Measurements from ENCODE around the gene KIRREL2. TPM values are rescaled to one million over a fixed set of nuclear protein-coding genes. Genes with fewer than 3 reads are reported as not detected.

KIRREL2 gene
- polyA plus RNA-seq, 3 donors: not detected

DNA sequence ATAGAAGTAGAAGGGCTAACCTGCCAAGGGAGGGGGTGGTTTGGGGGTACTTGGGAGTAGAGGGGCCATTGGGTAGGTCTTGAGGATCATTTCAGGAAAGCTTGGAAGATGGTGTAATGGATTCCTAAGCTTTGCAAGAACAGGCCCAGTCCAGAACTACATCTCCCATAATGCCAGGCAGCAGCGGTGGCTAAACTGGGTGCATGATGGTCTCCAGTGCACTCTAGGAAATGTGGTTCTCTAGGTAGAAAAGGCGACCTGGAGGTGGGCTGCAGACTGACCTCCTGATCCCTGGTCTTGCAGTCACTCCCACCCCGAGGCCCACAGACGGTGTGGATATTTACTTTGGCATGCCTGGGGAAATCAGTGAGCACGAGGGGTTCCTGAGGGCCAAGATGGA is 15.5 kb downstream of the KIRREL2 start:
- Histone ChIP-seq H3K79me2 (ENCODE audit: insufficient read depth, low read length) (no peaks in the 10 kb centered on the region), H3K27me3 (ENCODE audit: control insufficient read depth in 2 of 2, insufficient read depth in 2 of 2, low read length in 2 of 2) (peaks cover 23 to 41% of the 10 kb centered on the region in 2 donors), H3K9ac (ENCODE audit: insufficient read depth, low read length, poor library complexity, severe bottlenecking) (no peak overlapping the region), H2AFZ (ENCODE audit: insufficient read depth, low read depth, low read length, poor library complexity, severe bottlenecking) (no peak overlapping the region), H3K9me3 (replicated peaks in 1 of 2; ENCODE audit: control insufficient read depth in 1 of 2, insufficient read depth in 1 of 2, low read length in 2 of 2) (peaks cover 0 to 9% of the 10 kb centered on the region in 2 donors), H3K4me2 (replicated peaks; ENCODE audit: extremely low read depth, low read length, poor library complexity, severe bottlenecking) (no peak overlapping the region), H3K4me1 (ENCODE audit: control insufficient read depth in 1 of 2, insufficient read depth in 2 of 2, low read length in 2 of 2) (peaks cover 16 to 23% of the 10 kb centered on the region in 2 donors), H3K27ac (ENCODE audit: low read depth in 1 of 2, low read length in 2 of 2) (no peak overlapping the region), H4K20me1 (ENCODE audit: insufficient read depth, low read length) (no peaks in the 10 kb centered on the region), H3K36me3 (replicated peaks in 1 of 2; ENCODE audit: control insufficient read depth in 1 of 2, insufficient read depth in 2 of 2, low read length in 2 of 2) (no peaks in the 10 kb centered on the region), H3K4me3 (replicated peaks in 1 of 3; ENCODE audit: low read depth in 2 of 3, low read length in 3 of 3) (no peak overlapping the region)
- Mint-ChIP-seq H3K9me3 (peaks cover 6 to 22% (median 10%) of the 10 kb centered on the region in 7 donors), H3K27ac (no peak overlapping the region), H3K27me3 (ENCODE audit: low read depth in 3 of 3) (peaks cover 35 to 51% (median 45%) of the 10 kb centered on the region in 3 donors), H3K36me3 (peaks cover 0 to 6% of the 10 kb centered on the region in 2 donors), H3K4me1 (peaks cover 15% of the 10 kb centered on the region), H3K4me3 (no peak overlapping the region)
- intact Hi-C loops (cut with micrococcal nuclease): loop anchor here in 1 of 2 donors (10.0 kb wide), 1 partner anchor 97 kb away; the partner anchor contains the start of gene ARHGAP33
- TF ChIP-seq, protein P1, sequence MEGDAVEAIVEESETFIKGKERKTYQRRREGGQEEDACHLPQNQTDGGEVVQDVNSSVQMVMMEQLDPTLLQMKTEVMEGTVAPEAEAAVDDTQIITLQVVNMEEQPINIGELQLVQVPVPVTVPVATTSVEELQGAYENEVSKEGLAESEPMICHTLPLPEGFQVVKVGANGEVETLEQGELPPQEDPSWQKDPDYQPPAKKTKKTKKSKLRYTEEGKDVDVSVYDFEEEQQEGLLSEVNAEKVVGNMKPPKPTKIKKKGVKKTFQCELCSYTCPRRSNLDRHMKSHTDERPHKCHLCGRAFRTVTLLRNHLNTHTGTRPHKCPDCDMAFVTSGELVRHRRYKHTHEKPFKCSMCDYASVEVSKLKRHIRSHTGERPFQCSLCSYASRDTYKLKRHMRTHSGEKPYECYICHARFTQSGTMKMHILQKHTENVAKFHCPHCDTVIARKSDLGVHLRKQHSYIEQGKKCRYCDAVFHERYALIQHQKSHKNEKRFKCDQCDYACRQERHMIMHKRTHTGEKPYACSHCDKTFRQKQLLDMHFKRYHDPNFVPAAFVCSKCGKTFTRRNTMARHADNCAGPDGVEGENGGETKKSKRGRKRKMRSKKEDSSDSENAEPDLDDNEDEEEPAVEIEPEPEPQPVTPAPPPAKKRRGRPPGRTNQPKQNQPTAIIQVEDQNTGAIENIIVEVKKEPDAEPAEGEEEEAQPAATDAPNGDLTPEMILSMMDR (IDR thresholded peaks at IDR 0.05): no peak
- 87% methylated on average over 3 of the region's 5 CpGs for WGBS (ENCODE audit: insufficient coverage)
- DNase-seq: no peak

DNA sequence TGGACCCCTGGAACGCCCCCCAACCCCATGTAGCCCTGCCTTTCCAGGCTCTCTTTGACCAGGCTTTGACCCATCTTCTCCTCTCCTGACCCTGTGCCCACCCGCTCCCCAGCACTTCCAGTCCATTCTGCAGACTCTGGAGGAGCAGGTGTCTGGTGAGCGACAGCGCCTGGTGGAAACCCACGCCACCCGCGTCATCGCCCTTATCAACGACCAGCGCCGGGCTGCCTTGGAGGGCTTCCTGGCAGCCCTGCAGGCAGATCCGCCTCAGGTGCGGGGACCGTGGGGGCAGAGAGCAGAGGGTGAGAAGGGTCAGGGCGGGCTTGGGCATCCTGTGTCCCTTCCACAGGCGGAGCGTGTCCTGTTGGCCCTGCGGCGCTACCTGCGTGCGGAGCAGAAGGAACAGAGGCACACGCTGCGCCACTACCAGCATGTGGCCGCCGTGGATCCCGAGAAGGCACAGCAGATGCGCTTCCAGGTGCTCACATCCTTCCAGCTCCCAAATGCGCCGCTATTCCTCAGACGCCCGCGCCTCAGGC is 17.8 kb downstream of the KIRREL2 start:
- H3K27me3 ChIP-seq (ENCODE audit: control insufficient read depth in 2 of 2, insufficient read depth in 2 of 2, low read length in 2 of 2): peaks cover 6 to 36% of the 10 kb centered on the region in 2 donors
- no peak overlapping the region for H3K27ac Mint-ChIP-seq
- WGBS (ENCODE audit: insufficient coverage): 92% methylated on average over 32 of the region's 32 CpGs

More for the DNA sequence above, 17.8 kb downstream of the KIRREL2 start:
- Mint-ChIP-seq H3K27me3 (ENCODE audit: low read depth in 3 of 3) (peaks cover 31 to 50% (median 39%) of the 10 kb centered on the region in 3 donors), H3K36me3 (peaks cover 0 to 6% of the 10 kb centered on the region in 2 donors), H3K9me3 (peaks cover 6 to 9% (median 8%) of the 10 kb centered on the region in 7 donors), H3K4me1 (peaks cover 11% of the 10 kb centered on the region), H3K4me3 (no peak overlapping the region)
- intact Hi-C loops (cut with micrococcal nuclease): loop anchor here in 1 of 2 donors (10.0 kb wide), 1 partner anchor 100 kb away; the partner anchor contains the start of gene ARHGAP33
- no peaks in the 10 kb centered on the region for H4K20me1 ChIP-seq (ENCODE audit: insufficient read depth, low read length)
- H3K27ac ChIP-seq (ENCODE audit: low read depth in 1 of 2, low read length in 2 of 2): no peak overlapping the region
- H3K4me2 ChIP-seq (replicated peaks; ENCODE audit: extremely low read depth, low read length, poor library complexity, severe bottlenecking): no peak overlapping the region
- H3K4me3 ChIP-seq (replicated peaks in 1 of 3; ENCODE audit: low read depth in 2 of 3, low read length in 3 of 3): no peak overlapping the region
- peaks cover 8 to 10% of the 10 kb centered on the region in 2 donors for H3K4me1 ChIP-seq (ENCODE audit: control insufficient read depth in 1 of 2, insufficient read depth in 2 of 2, low read length in 2 of 2)
- peaks cover 0 to 8% of the 10 kb centered on the region in 2 donors for H3K9me3 ChIP-seq (replicated peaks in 1 of 2; ENCODE audit: control insufficient read depth in 1 of 2, insufficient read depth in 1 of 2, low read length in 2 of 2)
- no peaks in the 10 kb centered on the region for H3K79me2 ChIP-seq (ENCODE audit: insufficient read depth, low read length)
- H3K9ac ChIP-seq (ENCODE audit: insufficient read depth, low read length, poor library complexity, severe bottlenecking): no peak overlapping the region
- TF ChIP-seq, protein P1 (IDR thresholded peaks at IDR 0.05): no peak
- DNase-seq: no peak
- H2AFZ ChIP-seq (ENCODE audit: insufficient read depth, low read depth, low read length, poor library complexity, severe bottlenecking): no peak overlapping the region
- no peaks in the 10 kb centered on the region for H3K36me3 ChIP-seq (replicated peaks in 1 of 2; ENCODE audit: control insufficient read depth in 1 of 2, insufficient read depth in 2 of 2, low read length in 2 of 2)

All from CD14-positive monocyte (primary cell).